Large intestine (tissue), 12 donors: ENCODE results near the gene UBQLN2. TPM values are rescaled to one million over a fixed set of nuclear protein-coding genes. Genes with fewer than 3 reads are reported as not detected.
"Not testable (repeated sequence)": the region's sequence is repeated elsewhere in the genome, so short reads cannot be mapped to it uniquely, and the experiment has no call there.

Experiments used
- DNase-seq, 2 donors: peaks; one replicate each; pipeline versions ENCODE4 v3.0.0 to v3.0.0-alpha.2; 2013
- H3K27ac ChIP-seq: one replicate; pipeline ENCODE4 v1.5.1; 2013; ENCODE audit warnings: low read length
- H3K27me3 ChIP-seq: 2 replicates; pipeline ENCODE4 v1.6.1; 2013; ENCODE audit warnings: low read length; ENCODE audit not compliant: control insufficient read depth, insufficient read depth
- H3K36me3 ChIP-seq: 2 replicates; pipeline ENCODE4 v1.6.1; 2013; ENCODE audit warnings: low read length; ENCODE audit not compliant: control insufficient read depth, insufficient read depth
- H3K4me1 ChIP-seq: one replicate; pipeline ENCODE4 v1.6.1; 2013; ENCODE audit warnings: low read length; ENCODE audit not compliant: control insufficient read depth, insufficient read depth
- H3K4me3 ChIP-seq: one replicate; pipeline ENCODE4 v1.5.1; 2013; ENCODE audit warnings: low read length
- H3K9me3 ChIP-seq: one replicate; pipeline ENCODE4 v1.6.1; 2013; ENCODE audit warnings: mild to moderate bottlenecking, low read depth, low read length, moderate library complexity; ENCODE audit not compliant: control insufficient read depth
- WGBS: methylation state at CpG from one replicate; pipeline ENCODE4 v1.1.5; 2013; ENCODE audit warnings: low lambda C conversion rate; ENCODE audit not compliant: insufficient coverage; 5-methylcytosine and 5-hydroxymethylcytosine counted together
- long read RNA-seq, 11 donors: transcript quantifications; one replicate each; lab custom pipeline, GENCODE V29; 2026
- polyA plus RNA-seq: library from polyadenylated mRNA; unstranded; fragments of 120-200 nt; gene quantifications from one replicate; pipeline ENCODE4 v1.2.1, GENCODE V29; 2013

UBQLN2 gene
- polyA plus RNA-seq: 31.1 TPM
- long read RNA-seq, donor 1, full-length matches to known transcripts: 36 of 36 reads
- long read RNA-seq, donor 1, partial matches to known transcripts: 0 of 36 reads
- long read RNA-seq, donor 1, other reads (novel, unspliced or antisense): 0 of 36 reads
- long read RNA-seq, donor 2, full-length matches to known transcripts: 91 of 91 reads
- long read RNA-seq, donor 2, partial matches to known transcripts: 0 of 91 reads
- long read RNA-seq, donor 2, other reads (novel, unspliced or antisense): 0 of 91 reads
- long read RNA-seq, donor 3, full-length matches to known transcripts: 105 of 105 reads
- long read RNA-seq, donor 3, partial matches to known transcripts: 0 of 105 reads
- long read RNA-seq, donor 3, other reads (novel, unspliced or antisense): 0 of 105 reads
- long read RNA-seq, donor 4, full-length matches to known transcripts: 11 of 11 reads
- long read RNA-seq, donor 4, partial matches to known transcripts: 0 of 11 reads
- long read RNA-seq, donor 4, other reads (novel, unspliced or antisense): 0 of 11 reads
- long read RNA-seq, donor 5, full-length matches to known transcripts: 56 of 56 reads
- long read RNA-seq, donor 5, partial matches to known transcripts: 0 of 56 reads
- long read RNA-seq, donor 5, other reads (novel, unspliced or antisense): 0 of 56 reads
- long read RNA-seq, donor 6, full-length matches to known transcripts: 72 of 72 reads
- long read RNA-seq, donor 6, partial matches to known transcripts: 0 of 72 reads
- long read RNA-seq, donor 6, other reads (novel, unspliced or antisense): 0 of 72 reads
- long read RNA-seq, donor 7, full-length matches to known transcripts: 57 of 57 reads
- long read RNA-seq, donor 7, partial matches to known transcripts: 0 of 57 reads
- long read RNA-seq, donor 7, other reads (novel, unspliced or antisense): 0 of 57 reads
- long read RNA-seq, donor 8, full-length matches to known transcripts: 102 of 102 reads
- long read RNA-seq, donor 8, partial matches to known transcripts: 0 of 102 reads
- long read RNA-seq, donor 8, other reads (novel, unspliced or antisense): 0 of 102 reads
- long read RNA-seq, donor 9, full-length matches to known transcripts: 46 of 46 reads
- long read RNA-seq, donor 9, partial matches to known transcripts: 0 of 46 reads
- long read RNA-seq, donor 9, other reads (novel, unspliced or antisense): 0 of 46 reads
- long read RNA-seq, donor 10, full-length matches to known transcripts: 86 of 86 reads
- long read RNA-seq, donor 10, partial matches to known transcripts: 0 of 86 reads
- long read RNA-seq, donor 10, other reads (novel, unspliced or antisense): 0 of 86 reads
- long read RNA-seq, donor 11, full-length matches to known transcripts: 66 of 66 reads
- long read RNA-seq, donor 11, partial matches to known transcripts: 0 of 66 reads
- long read RNA-seq, donor 11, other reads (novel, unspliced or antisense): 0 of 66 reads

DNA sequence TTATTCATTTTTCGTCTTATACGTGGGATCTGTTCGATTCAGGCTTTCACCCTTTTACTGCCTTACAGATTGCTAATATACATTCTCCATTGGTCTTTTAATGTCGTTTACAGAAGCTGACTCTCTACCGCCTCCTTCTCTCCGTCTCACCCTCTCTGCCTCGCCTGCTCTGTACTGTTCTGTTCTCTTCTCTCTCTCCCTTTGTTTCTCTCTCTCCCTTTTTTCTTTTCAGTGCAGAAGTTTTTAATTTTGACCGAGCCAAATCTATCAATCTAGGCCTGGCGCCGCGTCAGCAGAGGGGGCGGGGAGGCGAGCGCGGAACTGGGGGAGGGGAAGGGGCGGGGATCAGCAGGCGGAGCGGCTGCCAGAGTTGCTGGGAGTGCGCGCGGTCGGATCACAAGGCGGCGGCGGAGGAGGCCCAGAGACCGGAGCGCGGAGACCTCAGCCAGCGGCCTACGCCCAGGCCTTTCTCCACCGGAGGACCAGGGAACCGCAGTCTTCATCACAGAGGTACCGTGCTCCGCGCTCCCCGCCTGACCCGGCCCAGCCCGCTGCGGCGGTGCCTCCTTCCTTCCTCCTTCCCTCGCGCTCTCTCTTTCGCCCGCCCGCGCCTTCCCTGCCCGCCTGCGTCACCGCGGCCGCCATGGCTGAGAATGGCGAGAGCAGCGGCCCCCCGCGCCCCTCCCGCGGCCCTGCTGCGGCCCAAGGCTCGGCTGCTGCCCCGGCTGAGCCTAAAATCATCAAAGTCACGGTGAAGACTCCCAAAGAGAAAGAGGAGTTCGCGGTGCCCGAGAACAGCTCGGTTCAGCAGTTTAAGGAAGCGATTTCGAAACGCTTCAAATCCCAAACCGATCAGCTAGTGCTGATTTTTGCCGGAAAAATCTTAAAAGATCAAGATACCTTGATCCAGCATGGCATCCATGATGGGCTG is at the start of gene UBQLN2:
UBQLN2 (plus strand) TSS at position 397 of the 931 bp plus-strand sequence; CDS start at position 644, 247 bp downstream.
- Histone ChIP-seq H3K27me3 (no peaks in the 10 kb centered on the region), H3K36me3 (no peaks in the 10 kb centered on the region), H3K27ac (peak within 1 kb of the TSS; percentile 96), H3K9me3 (no peaks in the 10 kb centered on the region), H3K4me3 (peak within 1 kb of the TSS; percentile 78), H3K4me1 (no peaks in the 10 kb centered on the region)
- DNase-seq: peak; percentile 66 to 89
- 0% methylated on average over 7 of the region's 70 CpGs for WGBS

DNA sequence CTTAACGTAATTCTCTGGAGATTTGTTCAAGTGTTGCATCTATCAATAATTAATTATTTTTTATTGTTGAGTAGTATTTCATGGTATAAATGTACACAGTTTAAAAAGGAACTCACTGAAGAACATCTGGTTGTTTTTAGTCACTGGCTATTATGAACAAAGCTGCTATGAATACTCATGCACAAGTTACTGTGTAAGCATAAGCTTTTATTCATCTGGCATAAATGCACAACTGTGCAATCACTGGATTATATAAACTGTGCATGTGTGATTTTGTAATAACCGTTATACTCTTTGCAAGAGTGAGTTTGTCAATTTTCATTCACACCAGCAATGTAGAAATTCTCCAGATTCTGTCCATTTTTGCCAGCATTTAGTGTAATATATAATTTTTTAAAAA is 43.8 kb upstream of the UBQLN2 start:
- no CpG with 5 or more reads among the region's 2 CpGs for WGBS
- no peak overlapping the region for H3K4me3 ChIP-seq
- H3K27me3 ChIP-seq: no peaks in the 10 kb centered on the region
- H3K9me3 ChIP-seq: no peaks in the 10 kb centered on the region
- DNase-seq: no peak
- no peak overlapping the region for H3K27ac ChIP-seq
- no peaks in the 10 kb centered on the region for H3K4me1 ChIP-seq
- no peaks in the 10 kb centered on the region for H3K36me3 ChIP-seq

DNA sequence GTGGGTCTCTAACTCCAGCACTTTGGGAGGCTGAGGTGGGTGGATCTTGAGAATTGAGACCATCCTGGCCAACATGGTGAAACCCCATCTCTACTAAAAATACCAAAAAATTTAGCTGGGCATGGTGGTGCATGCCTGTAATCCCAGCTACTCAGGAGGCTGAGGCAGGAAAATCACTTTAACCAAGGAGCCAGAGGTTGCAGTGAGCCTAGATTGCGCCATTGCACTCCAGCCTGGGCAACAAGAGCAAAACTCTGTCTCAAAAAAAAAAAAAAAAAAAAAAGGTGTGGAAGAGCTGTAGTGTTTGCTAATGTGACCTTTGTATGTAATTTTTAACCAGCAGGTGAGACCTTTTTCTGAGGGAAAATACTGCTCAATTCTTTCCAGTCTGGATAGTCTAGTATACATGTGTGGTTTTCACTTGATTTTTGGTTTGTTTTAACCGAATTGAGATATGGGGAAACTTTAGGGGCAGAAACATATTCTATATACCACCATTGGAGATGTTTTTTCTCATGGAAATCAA is 33.9 kb upstream of the UBQLN2 start:
- H3K9me3 ChIP-seq, H3K4me3 ChIP-seq, H3K36me3 ChIP-seq, H3K27me3 ChIP-seq, H3K4me1 ChIP-seq, H3K27ac ChIP-seq: not testable (repeated sequence)
- peak in 1 of 2 donors; percentile 6 for DNase-seq
- WGBS: no CpG with 5 or more reads among the region's 2 CpGs

DNA sequence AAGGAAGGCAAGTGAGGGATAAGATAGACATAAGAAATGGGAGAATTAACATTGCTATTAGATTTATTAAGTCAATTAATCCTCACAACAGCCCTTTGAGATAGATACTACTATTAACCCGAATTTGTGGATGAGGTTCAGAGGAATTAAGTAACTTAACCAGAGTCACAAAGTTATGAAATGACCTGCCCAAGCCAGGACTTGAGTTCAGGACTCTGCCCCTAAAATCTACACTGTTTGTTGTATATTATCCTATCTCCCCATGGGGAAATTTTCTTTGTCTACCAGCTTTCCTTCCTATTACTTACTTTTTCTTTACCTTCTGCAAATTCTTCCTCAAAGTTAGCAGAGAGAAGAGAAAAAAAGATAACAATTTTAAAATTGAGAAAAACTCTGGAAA is 33.4 kb upstream of the UBQLN2 start:
- Histone ChIP-seq H3K27ac (no peak overlapping the region), H3K9me3 (no peaks in the 10 kb centered on the region), H3K36me3 (no peaks in the 10 kb centered on the region), H3K4me1 (no peaks in the 10 kb centered on the region), H3K4me3 (no peak overlapping the region), H3K27me3 (no peaks in the 10 kb centered on the region)
- no peak for DNase-seq
- no CpG with 5 or more reads among the region's 1 CpG for WGBS

DNA sequence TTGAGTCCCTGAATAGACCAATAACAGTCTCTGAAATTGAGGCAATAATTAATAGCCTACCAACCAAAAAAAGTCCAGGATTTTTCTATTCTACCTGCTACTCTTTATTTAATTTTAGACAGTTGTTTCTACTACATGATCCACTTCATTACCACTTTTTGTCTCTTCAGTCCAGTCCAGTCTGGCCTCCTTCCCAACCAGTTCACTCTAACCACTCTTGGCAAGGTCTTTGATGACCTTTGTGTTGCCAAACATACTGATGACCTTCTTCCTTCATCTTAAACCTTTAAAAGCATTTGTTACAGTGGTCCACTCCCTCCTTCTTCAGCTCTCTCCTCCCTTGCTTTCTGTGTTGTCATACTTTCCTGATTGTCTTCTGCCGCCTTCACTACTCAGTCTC is 12.8 kb upstream of the UBQLN2 start:
- H3K4me1 ChIP-seq: no peaks in the 10 kb centered on the region
- no peaks in the 10 kb centered on the region for H3K36me3 ChIP-seq
- no CpG with 5 or more reads among the region's 1 CpG for WGBS

DNA sequence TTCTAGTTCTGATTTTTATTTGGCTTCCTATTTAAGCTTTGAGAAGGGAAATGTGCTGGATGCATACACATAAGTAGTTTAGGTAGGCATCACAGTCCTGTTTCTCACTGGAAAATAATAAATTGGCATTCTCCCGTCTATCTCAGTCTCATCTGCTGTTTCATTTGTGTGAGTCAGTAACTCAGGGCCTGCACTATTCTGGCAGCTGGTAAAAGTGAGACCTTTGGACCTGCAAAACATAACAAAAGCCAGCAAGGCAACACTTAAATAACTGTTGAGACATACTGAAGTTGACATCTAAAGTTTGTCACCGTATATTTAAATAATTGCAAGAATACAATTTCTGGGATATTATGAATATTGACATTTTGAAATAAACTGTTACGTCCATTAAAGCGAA is 8.6 kb upstream of the UBQLN2 start:
- WGBS: no CpG with 5 or more reads among the region's 4 CpGs
- no peak overlapping the region for H3K4me3 ChIP-seq
- no peak overlapping the region for H3K27ac ChIP-seq
- H3K9me3 ChIP-seq: no peaks in the 10 kb centered on the region
- no peaks in the 10 kb centered on the region for H3K36me3 ChIP-seq
- no peaks in the 10 kb centered on the region for H3K27me3 ChIP-seq
- H3K4me1 ChIP-seq: no peaks in the 10 kb centered on the region
- peak in 1 of 2 donors; percentile 18 for DNase-seq

More for the DNA sequence above, 12.8 kb upstream of the UBQLN2 start:
- DNase-seq: no peak
- H3K4me3 ChIP-seq: no peak overlapping the region
- no peak overlapping the region for H3K27ac ChIP-seq
- H3K9me3 ChIP-seq: no peaks in the 10 kb centered on the region
- H3K27me3 ChIP-seq: no peaks in the 10 kb centered on the region

DNA sequence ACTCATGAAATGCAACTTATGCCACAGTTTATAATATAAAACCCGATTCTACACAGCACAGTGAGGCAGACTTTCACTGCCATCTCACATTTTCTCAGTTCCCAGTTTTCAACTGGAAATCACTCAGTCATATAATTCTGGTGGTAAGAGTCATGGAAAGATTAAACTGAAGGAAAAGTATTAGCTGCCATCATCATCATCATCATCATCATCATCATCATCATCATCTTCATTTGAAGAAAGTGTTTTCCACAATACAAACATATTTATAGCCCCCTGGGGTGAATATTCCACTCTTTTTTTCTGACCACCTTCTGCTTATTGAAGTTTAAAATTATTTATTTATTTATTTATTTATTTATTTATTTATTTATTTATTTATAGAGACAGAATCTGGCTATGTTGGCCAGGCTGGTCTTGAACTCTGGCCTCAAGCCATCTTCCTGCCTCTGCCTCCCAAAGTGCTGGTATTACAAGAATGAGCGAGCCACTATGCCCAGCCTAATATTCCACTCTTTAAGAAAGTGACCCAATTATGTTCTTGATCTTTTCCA is 6.0 kb upstream of the UBQLN2 start:
- Histone ChIP-seq H3K4me1 (no peaks in the 10 kb centered on the region), H3K9me3 (no peaks in the 10 kb centered on the region), H3K27me3 (no peaks in the 10 kb centered on the region), H3K36me3 (no peaks in the 10 kb centered on the region), H3K4me3 (no peak overlapping the region), H3K27ac (no peak overlapping the region)
- no CpG with 5 or more reads among the region's 2 CpGs for WGBS
- DNase-seq: no peak

DNA sequence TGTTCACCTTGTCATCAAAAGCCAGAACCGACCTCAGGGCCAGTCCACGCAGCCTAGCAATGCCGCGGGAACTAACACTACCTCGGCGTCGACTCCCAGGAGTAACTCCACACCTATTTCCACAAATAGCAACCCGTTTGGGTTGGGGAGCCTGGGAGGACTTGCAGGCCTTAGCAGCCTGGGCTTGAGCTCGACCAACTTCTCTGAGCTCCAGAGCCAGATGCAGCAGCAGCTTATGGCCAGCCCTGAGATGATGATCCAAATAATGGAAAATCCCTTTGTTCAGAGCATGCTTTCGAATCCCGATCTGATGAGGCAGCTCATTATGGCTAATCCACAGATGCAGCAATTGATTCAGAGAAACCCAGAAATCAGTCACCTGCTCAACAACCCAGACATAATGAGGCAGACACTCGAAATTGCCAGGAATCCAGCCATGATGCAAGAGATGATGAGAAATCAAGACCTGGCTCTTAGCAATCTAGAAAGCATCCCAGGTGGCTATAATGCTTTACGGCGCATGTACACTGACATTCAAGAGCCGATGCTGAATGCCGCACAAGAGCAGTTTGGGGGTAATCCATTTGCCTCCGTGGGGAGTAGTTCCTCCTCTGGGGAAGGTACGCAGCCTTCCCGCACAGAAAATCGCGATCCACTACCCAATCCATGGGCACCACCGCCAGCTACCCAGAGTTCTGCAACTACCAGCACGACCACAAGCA is 898 bp downstream of the UBQLN2 start:
- DNase-seq: peak in 1 of 2 donors; percentile 52
- peak overlapping the region; percentile 96 for H3K27ac ChIP-seq
- peak overlapping the region; percentile 78 for H3K4me3 ChIP-seq
- no peaks in the 10 kb centered on the region for H3K4me1 ChIP-seq
- H3K9me3 ChIP-seq: no peaks in the 10 kb centered on the region
- H3K27me3 ChIP-seq: no peaks in the 10 kb centered on the region
- H3K36me3 ChIP-seq: no peaks in the 10 kb centered on the region
- WGBS: no CpG with 5 or more reads among the region's 23 CpGs
